Stomach (tissue), 4 donors: ENCODE measurements around the gene NTNG1.

ENCODE experiments used
- EP300 ChIP-seq: sonication (generic); formaldehyde crosslinking; IDR thresholded peaks from one replicate; pipeline ENCODE4 v1.6.1; 2017; ENCODE audit warnings: antibody characterized with exemption
- POLR2A ChIP-seq, 4 donors: fragments of 450-650 bp; IDR thresholded peaks; one replicate each; pipeline ENCODE4 v1.6.1; 2016; ENCODE audit warnings: antibody characterized with exemption in 4 of 4, control low read depth in 2 of 4, mild to moderate bottlenecking in 1 of 4, moderate library complexity in 1 of 4
- TF ChIP-seq, protein P1 (sequence below), 7 experiments: fragments of 450-650 bp in 4 of 7; fragments of 200-600 bp in 3 of 7; sonication (generic) in 3 of 7; IDR thresholded peaks; one replicate each; pipeline ENCODE4 v1.5.1; 2016 to 2019; ENCODE audit warnings: antibody characterized with exemption in 7 of 7, control low read depth in 2 of 7, mild to moderate bottlenecking in 1 of 7

DNA sequence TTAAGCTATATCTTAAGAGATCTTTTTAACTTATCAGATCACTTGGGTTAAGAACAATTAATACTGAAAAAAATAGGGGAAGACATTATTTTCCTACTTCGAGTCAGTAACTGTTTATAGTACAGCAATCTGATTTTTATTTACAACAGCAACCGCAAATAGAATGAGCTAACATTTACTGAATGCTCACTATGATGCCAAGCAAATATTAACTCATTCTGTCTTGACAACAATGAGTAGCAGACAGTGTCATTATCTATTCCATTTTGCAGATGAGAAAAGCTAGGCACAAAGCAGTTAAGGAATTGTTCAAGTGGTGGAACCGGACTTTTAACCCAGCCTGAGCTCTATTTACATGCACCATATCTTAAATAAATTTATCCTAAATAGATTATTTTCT is 273.7 kb downstream of the NTNG1 start:
- TF ChIP-seq POLR2A (IDR thresholded peaks at IDR 0.05): no peak
- TF ChIP-seq, protein P1, sequence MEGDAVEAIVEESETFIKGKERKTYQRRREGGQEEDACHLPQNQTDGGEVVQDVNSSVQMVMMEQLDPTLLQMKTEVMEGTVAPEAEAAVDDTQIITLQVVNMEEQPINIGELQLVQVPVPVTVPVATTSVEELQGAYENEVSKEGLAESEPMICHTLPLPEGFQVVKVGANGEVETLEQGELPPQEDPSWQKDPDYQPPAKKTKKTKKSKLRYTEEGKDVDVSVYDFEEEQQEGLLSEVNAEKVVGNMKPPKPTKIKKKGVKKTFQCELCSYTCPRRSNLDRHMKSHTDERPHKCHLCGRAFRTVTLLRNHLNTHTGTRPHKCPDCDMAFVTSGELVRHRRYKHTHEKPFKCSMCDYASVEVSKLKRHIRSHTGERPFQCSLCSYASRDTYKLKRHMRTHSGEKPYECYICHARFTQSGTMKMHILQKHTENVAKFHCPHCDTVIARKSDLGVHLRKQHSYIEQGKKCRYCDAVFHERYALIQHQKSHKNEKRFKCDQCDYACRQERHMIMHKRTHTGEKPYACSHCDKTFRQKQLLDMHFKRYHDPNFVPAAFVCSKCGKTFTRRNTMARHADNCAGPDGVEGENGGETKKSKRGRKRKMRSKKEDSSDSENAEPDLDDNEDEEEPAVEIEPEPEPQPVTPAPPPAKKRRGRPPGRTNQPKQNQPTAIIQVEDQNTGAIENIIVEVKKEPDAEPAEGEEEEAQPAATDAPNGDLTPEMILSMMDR (IDR thresholded peaks at IDR 0.05): no peak
- TF ChIP-seq EP300: no peak
